ENCODE measurements around the gene SWI5.

GRCh38 chr9:128254362-128254761 is 21.7 kb upstream of the SWI5 start:
- TF ChIP-seq, protein P1, sequence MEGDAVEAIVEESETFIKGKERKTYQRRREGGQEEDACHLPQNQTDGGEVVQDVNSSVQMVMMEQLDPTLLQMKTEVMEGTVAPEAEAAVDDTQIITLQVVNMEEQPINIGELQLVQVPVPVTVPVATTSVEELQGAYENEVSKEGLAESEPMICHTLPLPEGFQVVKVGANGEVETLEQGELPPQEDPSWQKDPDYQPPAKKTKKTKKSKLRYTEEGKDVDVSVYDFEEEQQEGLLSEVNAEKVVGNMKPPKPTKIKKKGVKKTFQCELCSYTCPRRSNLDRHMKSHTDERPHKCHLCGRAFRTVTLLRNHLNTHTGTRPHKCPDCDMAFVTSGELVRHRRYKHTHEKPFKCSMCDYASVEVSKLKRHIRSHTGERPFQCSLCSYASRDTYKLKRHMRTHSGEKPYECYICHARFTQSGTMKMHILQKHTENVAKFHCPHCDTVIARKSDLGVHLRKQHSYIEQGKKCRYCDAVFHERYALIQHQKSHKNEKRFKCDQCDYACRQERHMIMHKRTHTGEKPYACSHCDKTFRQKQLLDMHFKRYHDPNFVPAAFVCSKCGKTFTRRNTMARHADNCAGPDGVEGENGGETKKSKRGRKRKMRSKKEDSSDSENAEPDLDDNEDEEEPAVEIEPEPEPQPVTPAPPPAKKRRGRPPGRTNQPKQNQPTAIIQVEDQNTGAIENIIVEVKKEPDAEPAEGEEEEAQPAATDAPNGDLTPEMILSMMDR (IDR thresholded peaks at IDR 0.05; ENCODE audit: insufficient read depth, low read length, poor library complexity, severe bottlenecking): no peak
- TF ChIP-seq EZH2phosphoT487 (conservative IDR thresholded peaks at IDR 0.05; ENCODE audit: low read length): no peak
